Neural crest cell (in vitro differentiated cells): ENCODE data around the gene ZBTB44. TPM values are rescaled to one million over a fixed set of nuclear protein-coding genes. Genes with fewer than 3 reads are reported as not detected.

Experiments
- DNase-seq: peaks from one replicate; pipeline ENCODE4 v3.0.0; 2021; ENCODE audit warnings: low read depth, mixed read lengths, low spot score
- H3K27ac Mint-ChIP-seq: one replicate; pipeline ENCODE4 v1.8.0; 2021; ENCODE audit warnings: mild to moderate bottlenecking, mixed read lengths; ENCODE audit not compliant: unreplicated experiment
- H3K27me3 Mint-ChIP-seq: 2 replicates; pipeline ENCODE4 v1.8.0; 2021; ENCODE audit warnings: low read depth, mild to moderate bottlenecking, mixed read lengths
- H3K36me3 Mint-ChIP-seq: 2 replicates; pipeline ENCODE4 v1.8.0; 2021; ENCODE audit warnings: low read depth, mild to moderate bottlenecking, mixed read lengths
- H3K4me1 Mint-ChIP-seq: 2 replicates; pipeline ENCODE4 v1.8.0; 2021; ENCODE audit warnings: mixed read lengths
- H3K4me3 Mint-ChIP-seq: one replicate; pipeline ENCODE4 v1.8.0; 2021; ENCODE audit warnings: mild to moderate bottlenecking, mixed read lengths
- H3K9me3 Mint-ChIP-seq: 2 replicates; pipeline ENCODE4 v1.8.0; 2021; ENCODE audit warnings: mixed read lengths
- total RNA-seq: library from RNA; stranded (reverse); gene quantifications from 2 replicates; pipeline ENCODE4 v1.2.1, GENCODE V29; 2021
- TF ChIP-seq, protein P1 (sequence below): fragments of 200-600 bp; sonication (generic); conservative IDR thresholded peaks from 2 replicates; pipeline ENCODE4 v1.5.0; 2021; ENCODE audit warnings: antibody characterized with exemption, mild to moderate bottlenecking

Gene ZBTB44
- total RNA-seq, 1 donor from 2014 or later, result 28.1 TPM

DNA sequence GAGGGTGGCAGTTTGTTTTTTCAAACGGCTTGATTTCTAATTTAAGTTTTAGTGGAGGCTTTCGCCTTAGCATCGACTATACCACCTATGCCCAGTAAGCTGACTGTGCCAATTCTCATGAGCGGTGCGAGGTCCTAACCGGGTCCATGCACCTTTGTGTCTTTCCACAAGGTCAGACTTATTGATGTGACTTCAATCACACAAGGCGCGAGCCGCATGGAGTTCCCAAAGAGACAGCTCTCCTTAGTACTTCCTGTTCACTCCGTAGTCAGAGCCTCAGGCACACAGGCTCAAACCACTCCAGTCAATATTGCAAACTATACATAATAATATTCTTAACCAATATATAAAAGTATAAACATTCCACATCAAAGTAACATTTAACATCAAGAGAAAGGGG is 136.9 kb downstream of the ZBTB44 start:
- TF ChIP-seq, protein P1, sequence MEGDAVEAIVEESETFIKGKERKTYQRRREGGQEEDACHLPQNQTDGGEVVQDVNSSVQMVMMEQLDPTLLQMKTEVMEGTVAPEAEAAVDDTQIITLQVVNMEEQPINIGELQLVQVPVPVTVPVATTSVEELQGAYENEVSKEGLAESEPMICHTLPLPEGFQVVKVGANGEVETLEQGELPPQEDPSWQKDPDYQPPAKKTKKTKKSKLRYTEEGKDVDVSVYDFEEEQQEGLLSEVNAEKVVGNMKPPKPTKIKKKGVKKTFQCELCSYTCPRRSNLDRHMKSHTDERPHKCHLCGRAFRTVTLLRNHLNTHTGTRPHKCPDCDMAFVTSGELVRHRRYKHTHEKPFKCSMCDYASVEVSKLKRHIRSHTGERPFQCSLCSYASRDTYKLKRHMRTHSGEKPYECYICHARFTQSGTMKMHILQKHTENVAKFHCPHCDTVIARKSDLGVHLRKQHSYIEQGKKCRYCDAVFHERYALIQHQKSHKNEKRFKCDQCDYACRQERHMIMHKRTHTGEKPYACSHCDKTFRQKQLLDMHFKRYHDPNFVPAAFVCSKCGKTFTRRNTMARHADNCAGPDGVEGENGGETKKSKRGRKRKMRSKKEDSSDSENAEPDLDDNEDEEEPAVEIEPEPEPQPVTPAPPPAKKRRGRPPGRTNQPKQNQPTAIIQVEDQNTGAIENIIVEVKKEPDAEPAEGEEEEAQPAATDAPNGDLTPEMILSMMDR, result no peak
- Mint-ChIP-seq H3K4me3 (no peak overlapping the region), H3K27me3 (no peaks in the 10 kb centered on the region), H3K9me3 (no peaks in the 10 kb centered on the region), H3K36me3 (no peaks in the 10 kb centered on the region), H3K4me1 (peaks cover 7% of the 10 kb centered on the region), H3K27ac (no peak overlapping the region)
- no peak for DNase-seq

Other genes with a start within 250 kb of the ZBTB44 start
- 224 and 234 TPM in 2 replicates for gene APLP2, start 245.0 kb downstream of the ZBTB44 start, total RNA-seq
- gene ST14, start 155.1 kb downstream of the ZBTB44 start, total RNA-seq, result 0.12 and 0.30 TPM in 2 replicates
- 0.21 TPM in 1 of 2 replicates, not detected in the other for gene ADAMTS8, start 113.7 kb upstream of the ZBTB44 start, total RNA-seq
- 7.5 and 7.7 TPM in 2 replicates for gene ADAMTS15, start 133.7 kb upstream of the ZBTB44 start, total RNA-seq